Endothelial cell of umbilical vein (primary cell): ENCODE results near the gene VSIG1. TPM values are rescaled to one million over a fixed set of nuclear protein-coding genes. Genes with fewer than 3 reads are reported as not detected.

Experiments used
- BruUV-seq: library from RNA; stranded (reverse); fragments of 400-500 nt; replicated peaks from 2 replicates; lab custom pipeline; 2021; lab: Mats Ljungman, UMichigan
- CTCF ChIA-PET: fragments of 300-600, 350-600 bp; sonication (Branson Sonifier 250); formaldehyde crosslinking; loops from one replicate; lab custom pipeline; 2021; ENCODE audit warnings: antibody characterized with exemption, inconsistent platforms; lab: Charles Lee
- POLR2A ChIA-PET: fragments of 300-600, 350-600 bp; sonication (Branson Sonifier 250); formaldehyde crosslinking; loops from one replicate; lab custom pipeline; 2021; ENCODE audit warnings: antibody characterized with exemption, inconsistent platforms; lab: Charles Lee
- DNase-seq: peaks from one replicate; pipeline ENCODE4 v3.0.0-alpha.2; 2011; ENCODE audit warnings: low read depth, low spot score
- FAIRE-seq: peaks from 2 replicates; lab custom pipeline; 2011; peaks lifted over from hg19 to GRCh38; lab: Jason Lieb, UNC
- H2AFZ ChIP-seq: 2 replicates; pipeline ENCODE4 v1.6.0; 2012; ENCODE audit warnings: low read depth, low read length, control low read depth, inconsistent platforms
- H3K27ac ChIP-seq: 2 replicates; pipeline ENCODE4 v1.5.1; 2011; ENCODE audit warnings: low read depth, mild to moderate bottlenecking, control low read depth, low read length, moderate library complexity; ENCODE audit not compliant: insufficient read depth
- H3K27me3 ChIP-seq, 2 experiments: 2 replicates each; pipeline versions ENCODE4 v1.6.0 to v1.6.1; 2011; ENCODE audit warnings: low read length in 2 of 2, mixed read lengths in 1 of 2; ENCODE audit not compliant: control insufficient read depth in 2 of 2, insufficient read depth in 2 of 2
- H3K36me3 ChIP-seq, 2 experiments: 2 replicates in 1 of 2; 3 replicates in 1 of 2; pipeline ENCODE4 v1.5.1; 2011; ENCODE audit warnings: low read length in 2 of 2, mild to moderate bottlenecking in 1 of 2, moderate library complexity in 1 of 2; ENCODE audit not compliant: control insufficient read depth in 2 of 2, insufficient read depth in 2 of 2; ENCODE audit errors: extremely low read depth in 1 of 2
- H3K4me1 ChIP-seq: 3 replicates; pipeline ENCODE4 v1.5.1; 2011; ENCODE audit warnings: mild to moderate bottlenecking, low read length; ENCODE audit not compliant: control insufficient read depth, insufficient read depth; ENCODE audit errors: extremely low read depth
- H3K4me2 ChIP-seq: 2 replicates; pipeline ENCODE4 v1.6.1; 2011; ENCODE audit warnings: low read length, control low read depth, mixed read lengths; ENCODE audit not compliant: insufficient read depth
- H3K4me3 ChIP-seq, 3 experiments: fragments of 200-600 bp in 1 of 3; sonication (generic), shearing (Covaris generic) in 1 of 3; replicated peaks in 1 of 3; 2 replicates each; pipeline ENCODE4 v1.5.1; 2011 to 2016; ENCODE audit warnings: control low read depth in 3 of 3, low read length in 3 of 3, mild to moderate bottlenecking in 2 of 3, inconsistent platforms in 1 of 3, low read depth in 1 of 3, moderate library complexity in 1 of 3; ENCODE audit not compliant: insufficient read depth in 1 of 3
- H3K79me2 ChIP-seq: 2 replicates; pipeline ENCODE4 v1.6.0; 2012; ENCODE audit warnings: low read length, inconsistent platforms; ENCODE audit not compliant: control insufficient read depth, insufficient read depth
- H3K9ac ChIP-seq: replicated peaks from 2 replicates; pipeline ENCODE3; 2011; ENCODE audit warnings: low read length, control low read depth; ENCODE audit not compliant: insufficient read depth; ENCODE audit errors: extremely low read depth
- H3K9me1 ChIP-seq: replicated peaks from 3 replicates; pipeline ENCODE4 v1.6.0; 2011; ENCODE audit warnings: mild to moderate bottlenecking, low read length; ENCODE audit not compliant: control insufficient read depth, insufficient read depth; ENCODE audit errors: extremely low read depth
- H3K9me3 ChIP-seq: replicated peaks from 2 replicates; pipeline ENCODE4 v1.5.1; 2012; ENCODE audit warnings: low read length, inconsistent platforms; ENCODE audit not compliant: control insufficient read depth, insufficient read depth
- H4K20me1 ChIP-seq: replicated peaks from 2 replicates; pipeline ENCODE3; 2011; ENCODE audit warnings: mild to moderate bottlenecking, low read length; ENCODE audit not compliant: control insufficient read depth, insufficient read depth; ENCODE audit errors: extremely low read depth
- CTCF ChIP-seq, 2 donors: IDR thresholded peaks; 1 replicate in 1 of 2; 2 replicates in 1 of 2; pipeline ENCODE4 v1.5.1; 2011; ENCODE audit warnings: low read length in 2 of 2, mild to moderate bottlenecking in 2 of 2, moderate library complexity in 2 of 2, control low read depth in 1 of 2, inconsistent platforms in 1 of 2, low read depth in 1 of 2; ENCODE audit not compliant: insufficient read depth in 1 of 2; ENCODE audit errors: extremely low read depth in 1 of 2
- EZH2 ChIP-seq: IDR thresholded peaks from 2 replicates; pipeline ENCODE4 v1.6.1; 2012; ENCODE audit warnings: borderline replicate concordance, low read depth, mild to moderate bottlenecking, moderate library complexity, low read length, inconsistent platforms; ENCODE audit not compliant: severe bottlenecking
- FOS ChIP-seq: IDR thresholded peaks from 2 replicates; pipeline ENCODE4 v1.6.1; 2011; ENCODE audit warnings: mild to moderate bottlenecking, low read length, moderate library complexity, borderline replicate concordance; ENCODE audit not compliant: insufficient read depth
- GATA2 ChIP-seq: IDR thresholded peaks from 2 replicates; pipeline ENCODE4 v1.7.0; 2011; ENCODE audit warnings: low read depth, mild to moderate bottlenecking, moderate library complexity, mixed read lengths, low read length; ENCODE audit not compliant: insufficient read length, insufficient read depth
- JUN ChIP-seq: IDR thresholded peaks from 2 replicates; pipeline ENCODE4 v1.6.1; 2011; ENCODE audit warnings: borderline replicate concordance, low read depth; ENCODE audit not compliant: insufficient read length, insufficient read depth
- MAX ChIP-seq: IDR thresholded peaks from 2 replicates; pipeline ENCODE4 v1.6.1; 2011; ENCODE audit not compliant: insufficient read depth, insufficient read length
- MYC ChIP-seq: IDR thresholded peaks from one replicate; pipeline ENCODE4 v1.6.1; 2011; ENCODE audit warnings: mild to moderate bottlenecking, low read depth, low read length
- POLR2A ChIP-seq: IDR thresholded peaks from 2 replicates; pipeline ENCODE4 v1.6.1; 2012; ENCODE audit warnings: low read depth, mild to moderate bottlenecking, control low read depth, low read length
- POLR2AphosphoS5 ChIP-seq: IDR thresholded peaks from 2 replicates; pipeline ENCODE4 v1.6.1; 2012; ENCODE audit warnings: low read depth, mild to moderate bottlenecking, control low read depth, low read length, moderate library complexity; ENCODE audit not compliant: insufficient read depth
- dilution Hi-C: fragments of 300-500 bp; cut with MboI; formaldehyde crosslinking; loops from one replicate; pipeline ENCODE4 v1.15.0; 2019; ENCODE audit warnings: low sequenced_read_pairs; ENCODE audit not compliant: extremely low pct_ligation_motif_present
- intact Hi-C: fragments of 100-400 bp; cut with micrococcal nuclease; formaldehyde crosslinking; loops from one replicate; pipeline ENCODE4 v1.10.0; 2022
- polyA plus RNA-seq, 4 experiments: library from polyadenylated mRNA; depleted of rRNA in 3 of 4; stranded (reverse) in 3 of 4; unstranded in 1 of 4; fragments of >200 nt; gene quantifications; 2 replicates each; pipeline versions ENCODE4 v1.2.1 to v1.2.3, GENCODE V29; 2011 to 2012; ENCODE audit warnings: missing spikeins in 1 of 4
- total RNA-seq: library from RNA; stranded (reverse); gene quantifications from 2 replicates; pipeline ENCODE4 v1.2.3, GENCODE V29; 2021

Gene VSIG1
- total and polyA plus RNA-seq, 2 donors (not counting 3 experiments of a cell fraction or from before 2014, with no cell fraction given) = 1.5 to 2.1 TPM

GRCh38 chrX:108123591-108124366, 78.9 kb downstream of the VSIG1 start:
- POLR2A ChIA-PET = interaction anchor here (1.7 kb wide), 1 partner anchor 8 kb away, joined by 4 read pairs; no protein-coding TSS in a partner anchor
- Histone ChIP-seq H3K27ac (no peak overlapping the region), H3K79me2 (peaks cover 5% of the 10 kb centered on the region), H3K4me2 (no peak overlapping the region), H4K20me1 (no peaks in the 10 kb centered on the region), H3K36me3 (no peaks in the 10 kb centered on the region), H3K9ac (no peak overlapping the region), H3K4me1 (peaks cover 14% of the 10 kb centered on the region), H3K9me1 (no peaks in the 10 kb centered on the region), H3K9me3 (no peaks in the 10 kb centered on the region), H3K4me3 (no peak overlapping the region), H3K27me3 (no peaks in the 10 kb centered on the region), H2AFZ (no peak overlapping the region)
- DNase-seq (no peak), FAIRE-seq (no peak)
- dilution Hi-C loops = no loop called here
- CTCF ChIA-PET = interaction anchor here (1.2 kb wide), 2 partner anchors 16 to 32 kb away, joined by 3 to 8 read pairs; partner anchors contain the start of genes ATG4A and PSMD10
- no peak for TF ChIP-seq MAX
- no peak for TF ChIP-seq EZH2
- no peak for TF ChIP-seq POLR2AphosphoS5
- TF ChIP-seq FOS = no peak
- no peak for TF ChIP-seq POLR2A
- no peak for TF ChIP-seq JUN
- no peak for TF ChIP-seq MYC
- TF ChIP-seq CTCF (IDR thresholded peaks at IDR 0.05; ENCODE audit: extremely low read depth in 1 of 2, insufficient read depth in 1 of 2, low read depth in 1 of 2, low read length in 2 of 2) = no peak
- TF ChIP-seq GATA2 = no peak
- intact Hi-C loops = no loop called here
- BruUV-seq = no TSS peak
